H4 (cell line): ENCODE results near the gene NELFB. TPM values are rescaled to one million over a fixed set of nuclear protein-coding genes. Genes with fewer than 3 reads are reported as not detected.

Experiments
- DNase-seq: peaks from one replicate; pipeline ENCODE4 v3.0.0-alpha.2; 2015; ENCODE audit warnings: low spot score
- total RNA-seq: library from RNA; depleted of rRNA; stranded (reverse); fragments of >200 nt; shearing (Covaris generic); gene quantifications from 2 replicates; pipeline ENCODE4 v1.2.3, GENCODE V29; 2014; rRNA removed

NELFB gene
- total RNA-seq, 1 experiment from 2014 or later = 33.0 TPM

DNA sequence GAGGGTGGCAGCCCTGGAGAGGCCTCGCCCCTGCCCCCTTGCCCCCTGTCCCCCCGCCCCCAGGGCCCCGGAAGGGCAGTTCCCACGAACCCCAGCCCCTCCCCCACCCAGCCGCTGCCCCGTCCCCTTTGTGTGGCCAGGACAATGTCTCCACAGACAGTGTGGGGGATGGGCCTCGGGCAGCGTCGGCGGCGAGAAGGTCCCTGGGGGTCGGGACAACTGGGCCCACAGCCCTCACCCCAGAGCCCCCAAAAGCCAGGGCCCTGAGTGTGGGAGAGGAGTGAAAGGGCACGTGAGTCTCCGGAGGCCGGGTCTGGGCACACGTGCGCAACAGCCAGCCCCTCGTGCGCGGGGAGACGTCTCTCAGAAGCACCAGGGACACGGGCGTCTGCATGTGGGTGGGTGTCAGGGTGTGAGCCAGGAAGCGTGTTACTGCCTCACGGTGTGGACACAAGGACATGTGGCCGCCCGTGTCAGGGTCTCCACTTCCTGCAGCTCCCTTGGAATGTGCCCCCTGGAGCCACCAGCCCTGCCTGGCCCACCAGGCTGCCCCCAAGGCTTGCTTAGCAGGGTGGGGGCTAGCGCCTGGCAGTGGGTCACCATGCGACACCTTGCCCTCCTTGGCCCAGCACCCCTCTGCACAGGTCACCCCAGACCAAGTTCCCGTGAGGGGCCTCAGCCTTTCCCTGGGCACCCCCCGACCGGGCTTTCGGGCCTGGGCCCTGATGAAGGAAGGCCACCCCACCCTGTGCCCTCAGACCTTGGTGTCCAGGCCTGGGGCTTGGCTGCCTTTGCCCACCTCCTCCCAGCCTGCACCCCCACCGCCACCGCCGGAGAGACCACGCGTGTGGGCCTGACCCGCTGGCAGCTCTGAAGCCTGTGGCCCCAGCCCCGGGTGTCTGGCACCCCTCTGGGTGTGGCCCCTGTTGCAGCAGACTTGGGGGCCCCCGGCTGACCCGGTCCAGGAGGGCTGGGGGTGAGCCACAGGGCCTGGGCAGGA is 59.7 kb downstream of the NELFB start:
- no peak for DNase-seq

GRCh38 chr9:137315581-137316011 is 60.5 kb downstream of the NELFB start:
- DNase-seq = no peak

- DNase-seq = no peak
Observed at GRCh38 chr9:137316012-137316981, 61.2 kb downstream of the NELFB start.

DNA sequence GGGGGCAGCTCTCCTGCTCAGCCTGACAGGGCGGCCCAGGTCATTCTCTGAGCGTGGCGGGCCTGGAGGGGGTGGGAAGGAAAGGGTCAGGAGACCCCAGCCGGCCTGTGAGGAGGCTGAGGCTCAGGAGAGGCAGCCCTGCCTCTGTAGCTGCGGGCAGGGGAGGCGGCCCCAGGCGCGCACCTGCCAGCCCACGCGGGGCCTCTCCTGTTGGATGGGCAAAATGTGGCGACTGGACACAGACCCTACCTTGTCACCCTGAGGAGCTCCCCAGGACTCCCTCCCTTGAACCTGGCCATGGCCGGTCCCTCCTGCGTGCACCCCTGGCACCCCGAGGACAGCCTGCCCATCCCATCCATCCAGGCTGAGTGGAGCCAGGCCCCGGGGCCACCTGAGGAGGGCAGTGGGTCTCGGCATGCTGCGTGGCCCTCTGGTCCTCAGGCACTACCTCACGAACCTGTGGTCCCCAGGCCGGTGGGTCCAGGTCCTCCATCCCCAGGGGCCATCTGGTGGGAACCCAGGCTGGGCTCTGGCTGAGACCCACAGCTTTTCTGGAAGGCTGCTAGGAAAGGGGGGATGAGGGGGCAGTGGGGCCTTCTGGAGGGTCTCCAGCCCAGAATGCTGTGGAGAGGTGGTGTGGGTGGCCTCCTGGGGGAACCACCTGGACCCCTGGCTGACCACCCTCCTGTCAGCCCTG is 62.0 kb downstream of the NELFB start:
- DNase-seq = no peak

DNA sequence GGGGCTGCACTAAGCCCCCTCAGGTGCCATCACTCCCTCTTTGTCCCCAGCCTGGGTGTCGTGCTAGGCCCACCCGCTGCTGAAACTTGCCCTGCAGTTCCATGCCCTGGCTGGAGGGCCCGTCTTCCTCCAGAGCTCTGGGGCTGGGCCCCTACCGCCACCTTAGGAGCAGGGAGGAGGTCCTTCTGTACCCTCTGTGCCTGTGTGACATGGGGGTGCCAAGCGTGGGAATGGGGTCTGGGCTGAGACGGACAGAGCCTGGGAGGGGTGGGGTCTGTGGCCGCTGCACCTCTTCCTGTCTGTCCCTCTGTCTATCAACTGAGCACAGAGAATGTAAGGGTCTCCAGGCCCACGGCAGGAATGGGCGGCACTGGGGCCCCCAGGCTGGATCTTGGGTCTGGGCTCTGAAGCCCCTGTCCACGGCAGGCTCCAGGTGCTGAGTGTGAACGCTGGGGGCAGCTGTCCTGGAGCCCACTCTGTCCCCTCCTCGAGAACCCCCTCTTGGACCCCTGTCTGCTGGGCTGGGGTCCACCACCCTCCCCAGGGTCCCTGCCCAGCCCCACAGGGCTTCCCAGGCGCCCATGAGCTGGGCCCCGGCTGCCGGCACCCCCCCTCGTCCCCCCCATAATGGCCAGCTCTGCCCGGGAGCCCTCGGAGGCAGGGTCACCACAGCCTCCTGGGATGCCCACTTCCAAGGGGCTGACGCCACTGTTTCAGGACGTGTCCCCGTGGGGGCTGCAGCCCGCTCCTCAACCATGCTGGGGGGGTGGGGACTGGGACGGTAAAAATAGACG is 62.8 kb downstream of the NELFB start:
- no peak for DNase-seq

DNA sequence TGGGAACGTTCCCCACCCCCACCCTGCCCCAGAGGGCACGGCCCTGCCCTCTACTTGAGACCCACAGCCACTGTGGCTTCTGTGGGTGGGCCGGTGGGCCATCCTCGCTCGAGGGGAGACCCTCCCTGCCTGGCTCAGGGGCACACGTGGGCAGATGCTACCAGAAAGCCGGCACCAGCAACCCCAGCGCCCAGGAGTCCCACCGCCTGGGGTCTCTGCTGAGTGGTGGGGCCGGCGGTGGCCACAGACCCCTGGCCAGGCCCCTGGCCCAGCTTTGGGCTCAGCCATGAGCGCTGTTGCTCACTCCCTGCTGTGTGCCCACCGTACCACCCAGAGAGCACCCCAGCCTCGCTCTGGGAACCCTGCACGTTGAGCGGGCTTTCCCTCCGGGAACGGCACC is 63.5 kb downstream of the NELFB start:
- no peak for DNase-seq

DNA sequence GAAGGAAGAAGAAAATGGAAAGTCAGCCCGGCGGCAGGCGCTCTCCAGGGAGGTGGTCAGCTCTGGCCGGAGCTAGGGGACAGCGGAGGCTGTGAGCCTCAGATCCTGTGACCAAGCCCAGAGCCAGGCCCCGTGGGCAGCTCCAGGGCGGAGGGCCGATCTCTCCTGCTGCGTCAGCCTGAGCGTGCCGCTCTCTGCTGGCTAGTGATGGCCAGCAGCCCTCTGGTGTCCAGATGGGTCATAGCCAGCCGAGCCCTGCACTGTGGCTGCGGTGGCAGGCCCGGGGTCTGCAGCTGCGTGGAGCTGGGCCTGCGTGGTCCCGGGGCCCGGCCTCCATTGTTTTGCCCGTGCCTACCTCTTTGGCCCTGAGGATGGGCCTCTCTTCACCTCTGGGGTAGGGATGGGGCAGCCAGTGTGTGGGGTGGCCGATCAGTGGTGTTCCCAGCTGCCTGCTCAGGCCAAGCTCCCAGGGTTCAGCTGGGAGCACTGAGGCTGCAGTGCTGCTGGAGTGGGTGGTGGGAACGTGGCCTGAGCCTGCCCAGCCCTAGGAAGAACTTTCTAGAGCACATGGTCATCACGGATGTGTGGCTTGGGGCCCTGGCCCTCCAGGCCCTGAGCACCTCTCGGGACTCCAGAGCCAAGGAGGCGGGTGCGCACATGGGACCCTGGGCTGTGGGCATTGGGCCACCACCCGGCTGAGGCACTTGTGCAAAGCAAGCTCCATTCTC is 64.0 kb downstream of the NELFB start:
- no peak for DNase-seq

DNA sequence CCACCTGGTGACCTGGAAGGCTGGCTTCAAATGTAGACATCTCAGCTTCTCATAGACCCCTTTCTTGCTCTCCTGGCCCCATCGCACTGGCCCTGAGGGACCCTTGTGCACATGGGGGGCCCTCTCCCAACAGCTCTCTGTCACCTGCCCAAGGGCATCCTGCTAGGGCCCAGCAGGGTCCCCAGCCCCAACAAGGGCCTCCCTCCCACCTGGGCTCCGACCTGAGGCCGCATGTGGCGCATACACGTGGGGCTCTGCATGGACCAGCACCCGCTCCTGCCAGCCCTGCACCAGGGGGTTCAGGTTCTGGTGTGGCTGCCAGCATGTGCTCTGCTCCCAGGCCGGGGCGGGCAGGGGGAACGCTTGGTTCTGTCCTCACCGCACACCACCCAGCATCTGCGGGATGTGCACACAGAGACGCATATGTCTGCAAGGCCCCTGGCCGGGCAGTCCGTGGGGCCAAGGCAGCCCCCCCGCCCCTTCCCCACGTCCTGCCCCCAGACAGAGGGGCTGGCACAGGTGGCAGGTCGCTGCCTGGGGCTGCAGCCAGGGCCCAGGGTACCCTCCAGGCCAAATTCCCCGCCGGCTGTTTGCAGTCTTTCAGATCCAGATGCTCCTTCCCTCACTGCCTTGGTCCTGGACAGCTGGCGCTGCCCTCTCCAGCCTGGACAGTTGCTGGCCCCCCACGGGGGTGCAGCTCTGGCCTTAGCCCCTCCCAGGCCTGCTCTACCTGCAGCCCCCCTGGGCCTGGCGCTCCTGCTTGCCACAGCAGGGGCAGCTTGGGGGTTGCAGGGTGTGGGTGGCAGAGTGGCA is 64.8 kb downstream of the NELFB start:
- no peak for DNase-seq

DNA sequence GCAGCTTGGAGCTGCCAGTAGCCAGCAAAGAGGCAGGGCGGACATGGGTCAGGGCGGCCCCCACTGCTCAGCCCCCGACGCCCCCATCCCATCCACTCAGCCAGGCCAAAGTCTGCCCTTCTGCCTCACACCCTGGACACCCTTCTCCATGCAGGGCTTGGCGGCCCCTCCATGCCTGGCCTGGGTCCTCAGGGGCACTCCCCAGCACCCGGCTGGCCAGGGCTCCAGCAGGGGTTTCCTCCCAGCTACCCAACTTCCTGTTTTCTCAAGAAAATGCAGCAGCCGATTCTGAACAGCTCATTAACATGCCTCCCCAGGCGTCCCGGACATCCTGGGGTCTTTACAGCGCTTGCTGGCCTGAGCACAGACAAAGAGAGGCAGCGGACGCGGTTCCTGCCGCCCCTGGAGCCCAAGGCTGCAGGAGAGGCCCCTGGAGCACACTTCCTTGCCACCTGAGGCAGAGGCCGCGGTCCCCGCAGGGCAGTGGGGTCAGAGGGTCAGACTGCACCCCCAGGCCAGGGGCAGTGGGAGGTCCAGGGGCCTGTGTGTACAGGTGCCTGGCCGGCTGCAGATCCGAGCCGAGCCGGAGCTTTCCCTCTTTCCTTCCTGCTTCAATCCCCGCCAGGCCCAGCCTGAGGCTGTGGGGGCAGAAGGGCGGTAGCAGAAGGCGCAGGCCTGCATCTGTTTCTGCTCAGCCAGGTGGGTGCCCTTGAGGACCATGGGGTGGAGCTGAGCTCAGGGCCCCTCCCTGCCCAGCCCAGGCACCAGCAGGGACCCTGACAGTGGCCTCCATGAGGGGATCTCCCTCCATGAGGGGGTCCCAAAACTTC is 65.6 kb downstream of the NELFB start:
- DNase-seq = no peak

DNA sequence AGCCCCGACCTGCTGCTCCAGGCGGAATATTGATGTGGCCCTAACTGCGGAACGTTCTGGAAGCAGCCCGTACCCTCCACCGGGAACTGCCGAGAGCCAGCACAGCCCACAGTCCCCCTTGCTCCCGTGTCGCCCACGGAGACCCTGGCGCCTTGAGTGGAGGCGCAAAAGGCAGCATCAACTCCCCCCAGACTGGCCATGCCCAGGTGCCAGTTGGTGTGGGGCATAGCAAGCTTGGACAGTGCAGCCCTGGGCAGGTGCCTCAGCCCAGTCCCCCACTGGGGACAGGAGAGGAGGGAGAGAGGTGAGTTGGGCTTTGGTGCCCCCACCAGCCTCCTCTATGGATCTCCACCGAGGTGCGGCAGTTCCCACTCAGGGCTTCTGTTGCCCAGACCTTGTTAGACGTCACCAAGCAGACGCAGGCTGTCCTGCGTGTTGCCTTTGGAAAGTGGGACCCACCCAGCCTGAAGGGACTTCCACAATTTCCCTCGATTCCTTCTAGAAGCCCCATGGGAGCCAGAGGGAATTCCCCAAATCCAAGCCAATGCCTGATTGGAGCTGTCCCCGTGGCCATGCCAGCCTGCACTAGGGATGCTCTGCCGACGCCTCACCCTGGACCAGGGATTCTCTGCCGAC is 66.7 kb downstream of the NELFB start:
- DNase-seq = no peak

Other genes with a start within 250 kb of the NELFB start
- gene ABCA2, start 227.1 kb upstream of the NELFB start, total RNA-seq = 4.9 and 22.4 TPM in 2 replicates
- gene FUT7, start 223.2 kb upstream of the NELFB start, total RNA-seq = not detected in 2 replicates
- 1.2 and 4.1 TPM in 2 replicates for gene NPDC1, start 209.2 kb upstream of the NELFB start, total RNA-seq
- gene ENTPD2, start 201.3 kb upstream of the NELFB start, total RNA-seq = not detected in 2 replicates
- gene SAPCD2, start 184.8 kb upstream of the NELFB start, total RNA-seq = 5.9 and 12.4 TPM in 2 replicates
- gene UAP1L1, start 177.8 kb upstream of the NELFB start, total RNA-seq = 6.6 and 7.4 TPM in 2 replicates
- 38.6 and 62.6 TPM in 2 replicates for gene MAN1B1, start 168.3 kb upstream of the NELFB start, total RNA-seq
- 34.8 and 52.2 TPM in 2 replicates for gene DPP7, start 140.6 kb upstream of the NELFB start, total RNA-seq
- gene GRIN1, start 116.2 kb upstream of the NELFB start, total RNA-seq = not detected in 2 replicates
- 0.10 and 0.12 TPM in 2 replicates for gene LRRC26, start 85.3 kb upstream of the NELFB start, total RNA-seq
- not detected in 2 replicates for gene TMEM210, start 83.3 kb upstream of the NELFB start, total RNA-seq
- gene ANAPC2, start 66.8 kb upstream of the NELFB start, total RNA-seq = 8.2 and 13.4 TPM in 2 replicates
- 71.6 and 91.9 TPM in 2 replicates for gene SSNA1, start 66.7 kb upstream of the NELFB start, total RNA-seq
- 1.2 and 3.4 TPM in 2 replicates for gene TPRN, start 54.6 kb upstream of the NELFB start, total RNA-seq
- 63.4 and 69.8 TPM in 2 replicates for gene TMEM203, start 49.7 kb upstream of the NELFB start, total RNA-seq
- gene NDOR1, start 49.6 kb upstream of the NELFB start, total RNA-seq = 4.0 and 4.9 TPM in 2 replicates
- 0.31 TPM in 1 of 2 replicates, not detected in the other for gene RNF208, start 33.1 kb upstream of the NELFB start, total RNA-seq
- gene CYSRT1, start 30.2 kb upstream of the NELFB start, total RNA-seq = 0.14 and 0.37 TPM in 2 replicates
- gene RNF224, start 27.8 kb upstream of the NELFB start, total RNA-seq = not detected in 2 replicates
- not detected in 2 replicates for gene SLC34A3, start 24.4 kb upstream of the NELFB start, total RNA-seq
- gene TUBB4B, start 14.0 kb upstream of the NELFB start, total RNA-seq = 164 and 180 TPM in 2 replicates
- not detected in 2 replicates for gene STPG3, start 4.0 kb upstream of the NELFB start, total RNA-seq
- gene TOR4A, start 22.4 kb downstream of the NELFB start, total RNA-seq = 0.37 and 1.3 TPM in 2 replicates
- gene NRARP, start 46.9 kb downstream of the NELFB start, total RNA-seq = 0.37 TPM in 1 of 2 replicates, not detected in the other
- 1.4 and 2.8 TPM in 2 replicates for gene EXD3, start 167.8 kb downstream of the NELFB start, total RNA-seq
- not detected in 2 replicates for gene NOXA1, start 168.1 kb downstream of the NELFB start, total RNA-seq
- 0.08 TPM in 1 of 2 replicates, not detected in the other for gene ENTPD8, start 186.0 kb downstream of the NELFB start, total RNA-seq
- 17.1 and 19.1 TPM in 2 replicates for gene NSMF, start 204.0 kb downstream of the NELFB start, total RNA-seq